ENCODE data around the gene NOD2.

Gene NOD2

DNA sequence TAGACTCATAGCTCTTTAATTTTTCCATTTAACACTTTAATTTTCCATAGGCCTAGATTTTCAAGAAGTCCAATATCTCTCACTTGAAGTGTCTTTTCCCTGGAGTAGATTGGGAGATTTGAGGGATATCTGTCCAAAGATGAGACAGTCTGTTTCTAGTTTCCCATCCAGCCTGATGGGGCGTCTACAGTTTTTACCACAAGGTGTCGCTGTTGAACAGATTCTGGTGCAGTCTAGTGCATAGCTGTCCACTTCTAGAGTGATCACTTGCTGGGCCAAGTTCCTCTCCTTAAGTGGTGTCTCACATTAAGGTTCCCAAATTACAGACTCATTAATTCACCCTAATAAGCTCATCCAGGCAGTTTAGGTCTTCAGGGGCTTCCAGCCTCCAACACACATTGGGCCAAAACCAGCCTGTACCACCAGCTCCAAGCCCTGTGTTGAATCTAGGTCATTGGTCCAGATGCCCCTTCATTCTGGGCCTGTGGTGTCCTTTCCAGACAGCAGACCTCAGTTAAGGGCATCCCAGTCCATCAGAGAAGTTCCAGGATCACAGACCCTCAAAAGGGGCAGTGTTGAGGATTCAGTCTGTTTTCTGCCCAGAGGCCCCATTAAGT lies 21.7 kb upstream of the NOD2 start:
- peak; percentile 71 for DNase-seq

DNA sequence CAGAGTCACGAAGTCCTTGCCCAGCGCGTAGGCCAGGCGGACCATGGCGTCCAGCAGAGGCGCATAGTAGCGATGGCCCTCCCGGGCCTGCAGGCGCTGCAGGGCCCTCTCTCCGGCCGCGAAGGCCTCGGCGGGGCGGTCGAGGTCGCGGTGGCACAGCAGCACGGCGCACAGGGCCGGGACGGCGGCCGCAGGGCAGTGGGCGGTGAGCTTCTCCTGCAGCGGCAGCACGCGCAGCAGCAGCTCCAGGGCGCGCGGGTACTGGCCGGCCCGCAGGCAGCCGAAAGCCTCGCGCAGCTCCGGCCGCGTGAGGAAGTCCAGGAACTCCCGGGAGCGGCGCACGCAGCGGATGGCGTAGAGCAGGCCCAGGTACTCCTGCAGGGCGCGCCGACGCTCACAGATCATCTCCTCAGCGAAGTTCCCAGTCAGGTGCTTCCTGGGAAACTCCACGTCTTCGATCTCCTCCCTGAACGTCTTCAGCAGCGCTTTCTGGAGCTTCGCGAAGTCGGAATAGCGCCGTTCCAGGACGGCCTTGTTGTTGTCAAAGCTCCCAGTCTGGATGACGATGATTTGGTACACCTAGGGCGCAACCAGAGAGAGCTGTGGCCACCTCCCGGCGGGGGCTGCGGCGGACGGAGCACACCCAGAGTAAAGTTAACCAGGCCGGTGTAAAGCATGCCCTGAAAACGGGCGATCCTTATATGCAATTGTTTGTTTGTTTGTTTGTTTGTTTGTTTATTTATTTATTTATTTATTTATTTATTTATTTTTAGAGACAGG lies 19.7 kb upstream of the NOD2 start:
- no peak for DNase-seq

DNA sequence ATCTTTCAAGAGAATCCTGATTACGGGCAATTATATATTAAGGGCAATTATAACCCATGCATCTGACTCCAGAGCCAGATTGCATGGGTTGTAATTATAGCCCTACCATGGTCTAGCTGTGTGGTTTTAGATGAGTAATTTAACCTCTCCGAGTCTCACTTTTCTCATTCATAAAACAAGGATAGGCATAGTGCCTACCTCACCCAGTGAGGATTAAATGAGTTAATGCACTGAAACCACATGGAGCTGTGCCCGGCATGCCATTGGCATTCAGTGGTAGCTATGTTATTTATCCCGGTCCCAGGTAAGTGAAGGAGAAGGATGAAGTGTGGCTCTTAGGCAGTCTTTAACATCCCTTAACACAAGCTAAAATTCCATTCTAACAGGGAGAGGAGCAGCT lies 18.6 kb upstream of the NOD2 start:
- DNase-seq = no peak

DNA sequence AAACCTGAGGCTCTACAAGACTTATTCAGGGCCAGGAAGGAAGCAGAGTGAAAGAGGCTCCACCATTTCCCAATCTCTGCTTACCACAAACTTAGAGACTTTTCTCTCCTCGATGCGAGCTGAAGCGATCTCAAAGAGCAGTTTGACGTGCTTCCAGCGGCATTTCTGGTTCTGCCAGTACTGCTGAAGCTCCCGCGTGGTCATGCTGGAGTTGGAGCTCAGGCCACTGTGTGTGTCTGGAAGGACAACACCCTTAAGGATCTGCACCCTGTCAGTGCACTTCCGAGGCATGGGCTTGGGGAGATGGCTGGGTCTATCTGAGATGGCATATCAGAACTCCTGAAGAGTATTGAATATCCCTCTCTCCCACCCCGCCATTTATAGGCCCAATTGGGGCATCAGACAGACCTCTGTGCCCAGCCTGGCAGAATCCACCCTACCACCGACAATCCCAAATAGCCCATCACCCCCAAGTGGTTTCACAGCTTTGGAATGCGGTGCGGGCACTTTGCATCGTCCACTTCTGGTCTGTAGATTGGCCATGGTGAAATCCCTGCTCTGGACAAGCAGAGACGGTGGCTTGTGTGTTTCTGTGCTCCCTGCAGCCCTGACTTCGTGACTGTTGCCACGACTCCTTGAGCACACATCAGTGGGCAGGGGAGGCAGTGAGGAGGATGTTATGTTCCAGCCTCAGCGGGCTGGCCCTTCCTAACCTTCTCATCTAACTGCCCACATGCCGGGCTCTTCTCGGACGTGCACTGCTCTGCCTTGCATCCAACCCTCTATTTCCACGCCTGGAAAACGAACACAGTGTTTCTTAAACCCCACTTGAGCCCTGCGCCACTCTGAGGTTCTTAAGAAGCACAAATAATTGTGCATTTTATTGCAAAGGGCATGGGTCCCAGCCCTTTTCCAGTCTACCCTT lies 17.5 kb upstream of the NOD2 start:
- DNase-seq = no peak

- no peak for DNase-seq
These were observed 16.7 kb upstream of the NOD2 start for GRCh38 chr16:50676684-50677225.

DNA sequence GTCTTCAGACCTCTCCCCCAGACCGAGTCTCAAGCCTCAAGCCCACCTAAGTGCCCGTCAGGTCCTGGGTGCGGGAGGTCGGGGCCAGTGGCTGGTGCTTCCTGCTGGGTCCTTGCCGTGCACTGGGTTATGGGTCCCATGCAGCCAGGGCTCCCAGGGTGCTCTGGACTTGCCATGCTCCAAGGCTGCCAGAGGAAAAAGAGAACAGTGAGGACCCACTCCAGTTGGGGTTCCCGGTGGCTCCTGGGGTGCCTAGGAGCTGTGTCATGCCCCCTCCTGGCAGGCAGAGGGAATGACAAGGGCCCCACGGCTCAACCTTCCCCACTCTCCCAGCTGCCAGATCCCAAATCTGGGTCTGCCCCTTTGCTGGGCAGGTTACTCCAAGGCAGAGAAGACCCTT lies 16.1 kb upstream of the NOD2 start:
- no peak for DNase-seq

- no peak for DNase-seq
These were observed 14.9 kb upstream of the NOD2 start for GRCh38 chr16:50678531-50678930.

DNA sequence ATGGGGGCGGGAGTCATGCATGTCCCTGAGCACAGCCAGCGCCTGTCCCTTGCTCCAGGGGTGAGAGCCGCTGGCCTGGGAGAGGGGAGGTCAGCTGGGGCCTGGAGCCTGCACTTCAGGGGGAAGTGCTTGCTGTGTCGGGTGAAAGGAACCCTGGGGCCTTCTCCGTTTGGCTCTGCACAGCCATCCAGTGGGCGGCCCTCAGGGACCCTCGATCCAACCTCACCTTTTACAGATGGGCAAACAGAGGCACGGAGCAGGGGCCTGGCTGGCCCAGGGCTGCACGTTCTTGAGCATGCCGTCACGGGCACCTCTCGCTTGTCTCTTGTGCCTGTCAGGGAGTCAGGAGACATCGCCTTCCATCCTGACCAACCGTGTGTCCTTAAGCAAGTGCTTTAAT lies 14.1 kb upstream of the NOD2 start:
- DNase-seq = no peak

DNA sequence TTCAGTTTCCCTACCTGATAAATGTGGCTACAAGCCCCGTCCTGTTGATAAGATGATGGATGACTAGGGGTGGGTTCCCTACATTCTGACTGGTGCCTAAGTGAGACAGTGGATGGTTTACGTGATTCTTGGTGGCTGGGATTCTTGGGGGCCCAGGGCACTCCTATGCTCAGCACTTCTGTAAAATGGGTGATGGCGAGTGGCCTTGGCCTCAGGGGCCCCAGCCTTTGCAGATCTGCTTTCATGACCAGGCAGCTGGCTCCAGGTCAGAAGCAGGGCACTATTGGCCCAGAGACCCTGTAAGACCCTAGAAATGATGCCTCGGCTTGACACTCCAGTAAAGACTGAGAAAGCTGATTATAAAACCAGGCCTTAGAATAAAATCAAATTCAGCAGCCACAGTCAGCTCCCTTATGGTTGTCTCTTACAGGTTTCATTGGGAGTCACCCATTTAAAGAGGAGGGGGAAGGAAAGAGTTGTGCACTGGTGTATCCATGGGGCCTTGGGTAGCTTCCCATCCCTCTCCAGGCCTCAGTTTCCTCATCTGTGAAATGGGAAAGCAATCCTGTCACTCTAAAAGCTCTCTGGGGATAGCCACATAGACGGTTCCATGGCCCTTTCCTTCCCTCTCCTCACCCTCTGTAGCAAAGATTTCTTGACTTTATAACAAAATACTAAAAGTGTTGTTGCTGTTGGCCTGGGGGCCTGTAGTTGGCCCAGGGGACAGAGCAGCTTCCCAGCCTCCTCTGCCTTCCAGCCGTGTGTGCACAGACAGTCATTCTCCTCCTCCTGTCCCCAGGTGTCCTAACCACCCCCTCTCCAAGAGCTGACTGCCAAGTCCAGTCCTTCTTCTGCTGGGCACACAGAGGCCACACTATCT lies 13.5 kb upstream of the NOD2 start:
- no peak for DNase-seq

DNA sequence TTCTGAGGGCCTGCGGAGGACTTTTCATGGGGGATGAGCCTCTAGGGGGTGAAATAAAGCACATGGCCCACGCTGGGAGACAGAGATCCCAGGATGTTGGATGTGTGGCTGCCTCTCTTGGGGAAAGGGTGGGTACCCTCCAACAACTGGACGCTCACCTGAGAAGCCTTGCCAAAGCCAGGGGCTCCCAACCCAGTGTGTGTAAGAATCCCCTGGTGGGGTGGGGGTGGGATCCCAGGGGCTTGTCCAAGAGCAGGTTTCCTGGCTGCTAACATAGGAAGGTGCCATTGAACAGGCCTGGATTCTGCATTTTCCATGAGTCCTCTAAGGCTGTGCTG lies 12.9 kb upstream of the NOD2 start:
- DNase-seq = no peak

DNA sequence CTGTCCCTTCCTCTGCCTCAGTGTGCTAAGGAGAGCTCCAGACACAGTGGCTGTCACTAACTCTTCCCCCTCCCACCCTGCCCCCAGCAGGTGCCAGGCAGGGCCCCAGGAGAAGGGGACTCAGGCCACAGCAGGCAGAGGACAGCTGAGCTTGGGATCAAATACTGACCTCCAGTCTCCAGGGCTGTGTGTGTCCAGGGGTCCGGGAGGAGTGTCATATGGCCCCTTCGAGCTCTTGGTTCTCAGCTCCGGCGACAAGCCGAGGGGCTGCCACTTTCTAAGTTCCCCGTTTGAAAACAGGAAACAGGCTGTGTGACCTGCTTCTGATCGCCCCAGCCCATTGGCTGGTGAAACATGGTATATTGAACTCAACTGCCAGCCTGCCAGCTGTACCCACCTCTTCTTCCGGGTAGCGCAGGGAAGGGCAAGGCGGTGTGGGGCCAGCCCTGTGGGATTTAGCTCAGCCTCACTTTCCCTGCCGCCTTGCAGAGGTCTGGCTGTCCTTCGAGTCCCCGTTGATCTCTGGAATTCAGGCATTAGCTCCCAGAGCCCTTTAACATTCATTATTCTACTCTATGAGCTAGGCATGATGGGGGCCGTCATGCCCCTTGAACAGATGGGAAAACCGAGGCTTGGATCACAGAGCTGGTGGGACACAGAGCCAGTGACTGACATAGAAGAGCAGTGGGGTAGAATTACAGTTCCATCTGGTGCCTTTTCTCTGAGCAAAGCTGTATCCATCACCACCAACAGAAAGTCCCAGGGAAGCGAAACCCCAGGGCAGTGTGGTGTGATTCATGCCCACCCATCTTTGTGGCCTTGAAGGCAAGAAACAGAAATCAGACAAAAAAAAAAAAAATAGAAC lies 12.2 kb upstream of the NOD2 start, which contains the start of gene SNX20:
Gene SNX20, minus strand, starts transcription at position 292 of the 865 bp plus-strand sequence. CDS start 3,786 bp downstream, outside the sequence.
- DNase-seq = peak; percentile 83

GRCh38 chr16:50683689-50684374 lies 9.6 kb upstream of the NOD2 start:
- peak; percentile 75 for DNase-seq

DNA sequence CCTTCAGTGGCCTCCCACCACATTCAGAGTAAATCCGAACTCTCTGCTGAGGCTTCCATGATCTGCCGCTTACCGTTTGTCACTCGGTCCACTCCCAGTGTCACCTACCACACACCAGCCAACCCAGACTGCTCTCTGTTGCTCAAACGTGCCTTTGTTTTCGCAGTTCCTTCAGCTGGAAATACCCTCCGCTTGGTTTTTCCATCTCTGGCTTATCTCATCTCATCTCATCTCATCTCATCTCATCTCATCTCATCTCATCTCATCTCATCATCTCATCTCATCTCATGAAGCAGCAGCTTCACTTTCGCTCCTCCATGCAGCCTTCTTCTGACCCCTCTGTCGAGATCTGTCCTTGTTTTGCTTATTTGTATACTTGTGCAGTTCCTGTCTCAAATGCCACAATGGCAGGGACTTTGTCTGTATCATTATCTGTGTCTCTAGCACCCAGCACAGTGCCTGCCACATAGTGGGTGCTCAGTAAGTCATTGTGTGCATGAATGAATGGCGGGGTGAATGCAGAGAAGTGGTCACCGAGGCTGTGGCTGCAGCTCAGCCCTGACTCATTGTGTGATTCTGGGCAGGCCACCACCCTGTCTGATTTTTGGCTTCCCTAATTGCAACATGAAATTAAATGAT lies 8.5 kb upstream of the NOD2 start:
- peak; percentile 54 for DNase-seq

- DNase-seq = peak; percentile 31
These were observed 7.8 kb upstream of the NOD2 start for GRCh38 chr16:50685462-50686063.

DNA sequence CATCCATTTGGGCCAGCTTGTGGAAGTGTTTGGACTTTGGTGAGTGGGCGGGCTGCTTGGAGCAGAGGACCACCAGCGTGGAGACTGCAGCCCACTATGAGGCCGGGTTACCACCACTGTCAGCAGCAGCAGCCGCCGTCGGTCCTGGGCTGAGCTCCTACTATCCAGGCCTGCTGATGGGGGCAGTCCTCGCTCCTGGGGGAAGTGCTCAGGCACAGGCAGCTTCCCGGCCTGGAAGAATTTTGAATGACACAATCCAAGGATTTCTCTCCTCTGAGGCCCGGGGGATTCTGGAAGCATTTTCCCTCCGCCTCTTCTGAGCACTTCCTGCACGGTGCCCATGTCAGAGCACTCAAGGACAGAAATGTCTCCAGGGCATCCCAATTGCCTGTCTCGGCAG lies 5.3 kb upstream of the NOD2 start:
- DNase-seq = no peak

GRCh38 chr16:50688867-50689266 lies 4.5 kb upstream of the NOD2 start:
- no peak for DNase-seq

DNA sequence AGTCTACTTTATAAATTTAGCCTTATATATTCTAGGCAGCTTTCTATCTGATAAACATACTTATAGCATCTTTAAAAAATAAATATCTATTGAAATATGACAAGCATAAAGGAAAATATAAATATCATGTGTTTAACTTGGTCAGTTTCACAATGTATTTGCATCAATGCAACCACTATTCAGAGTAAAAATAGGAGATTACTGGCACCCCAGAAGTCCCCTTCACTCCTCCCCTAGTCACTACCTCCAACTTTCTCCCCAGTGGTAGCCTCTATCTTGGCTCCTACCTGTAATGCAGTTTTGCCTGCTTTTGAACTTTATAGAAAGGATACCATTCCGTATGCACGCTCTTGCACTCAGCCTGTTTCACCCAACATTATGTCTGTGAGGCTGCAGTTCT lies 3.2 kb upstream of the NOD2 start:
- no peak for DNase-seq

DNA sequence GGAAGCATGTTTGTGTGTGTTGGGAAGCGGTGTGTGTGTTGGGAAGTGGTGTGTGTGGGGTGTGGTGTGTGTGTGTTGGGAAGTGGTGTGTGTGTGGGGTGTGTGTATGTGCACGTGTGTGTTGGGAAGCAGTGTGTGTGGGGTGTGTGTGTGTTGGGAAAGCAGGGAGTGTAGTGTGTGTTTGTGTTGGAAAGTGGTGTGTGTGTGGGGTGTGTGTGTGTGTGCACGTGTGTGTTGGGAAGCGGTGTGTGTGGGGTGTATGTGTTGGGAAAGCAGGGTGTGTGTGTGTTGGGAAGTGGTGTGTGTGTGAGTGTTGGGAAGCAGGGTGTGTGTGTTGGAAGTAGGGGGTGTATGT lies 785 bp upstream of the NOD2 start:
- no peak for DNase-seq

DNA sequence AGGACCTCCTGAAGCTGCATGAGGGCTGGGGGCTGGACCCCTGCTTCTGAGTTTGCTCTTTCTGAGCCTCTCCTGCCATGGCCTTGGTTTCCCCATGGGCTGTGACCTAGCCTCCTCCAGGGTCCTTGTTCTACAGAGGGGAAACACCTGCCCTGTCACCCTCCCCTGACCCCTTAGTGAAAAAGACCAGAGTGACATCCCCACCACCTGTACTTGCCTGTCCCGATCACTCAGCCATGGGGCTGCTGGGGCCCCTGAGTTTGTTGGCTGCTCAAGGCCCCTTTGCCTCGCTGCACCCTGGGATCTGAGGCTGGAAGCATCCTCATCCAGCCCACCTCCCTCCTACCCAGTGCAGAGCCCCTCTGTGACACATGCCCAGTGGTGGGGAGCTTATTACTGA lies 800 bp downstream of the NOD2 start:
- no peak for DNase-seq

Measured in CD4-positive, alpha-beta T cell treated with Interleukin-21 for 1 hour (primary cell).